Activated naive CD4-positive, alpha-beta T cell treated with anti-CD3 and anti-CD28 coated beads, Interleukin-2, amount 50 U/mL, for 16 hours (primary cell): ENCODE results near the gene LGALS1.

Experiments used
- DNase-seq: peaks from one replicate; pipeline ENCODE4 v3.0.0-alpha.2; 2020

LGALS1 gene

DNA sequence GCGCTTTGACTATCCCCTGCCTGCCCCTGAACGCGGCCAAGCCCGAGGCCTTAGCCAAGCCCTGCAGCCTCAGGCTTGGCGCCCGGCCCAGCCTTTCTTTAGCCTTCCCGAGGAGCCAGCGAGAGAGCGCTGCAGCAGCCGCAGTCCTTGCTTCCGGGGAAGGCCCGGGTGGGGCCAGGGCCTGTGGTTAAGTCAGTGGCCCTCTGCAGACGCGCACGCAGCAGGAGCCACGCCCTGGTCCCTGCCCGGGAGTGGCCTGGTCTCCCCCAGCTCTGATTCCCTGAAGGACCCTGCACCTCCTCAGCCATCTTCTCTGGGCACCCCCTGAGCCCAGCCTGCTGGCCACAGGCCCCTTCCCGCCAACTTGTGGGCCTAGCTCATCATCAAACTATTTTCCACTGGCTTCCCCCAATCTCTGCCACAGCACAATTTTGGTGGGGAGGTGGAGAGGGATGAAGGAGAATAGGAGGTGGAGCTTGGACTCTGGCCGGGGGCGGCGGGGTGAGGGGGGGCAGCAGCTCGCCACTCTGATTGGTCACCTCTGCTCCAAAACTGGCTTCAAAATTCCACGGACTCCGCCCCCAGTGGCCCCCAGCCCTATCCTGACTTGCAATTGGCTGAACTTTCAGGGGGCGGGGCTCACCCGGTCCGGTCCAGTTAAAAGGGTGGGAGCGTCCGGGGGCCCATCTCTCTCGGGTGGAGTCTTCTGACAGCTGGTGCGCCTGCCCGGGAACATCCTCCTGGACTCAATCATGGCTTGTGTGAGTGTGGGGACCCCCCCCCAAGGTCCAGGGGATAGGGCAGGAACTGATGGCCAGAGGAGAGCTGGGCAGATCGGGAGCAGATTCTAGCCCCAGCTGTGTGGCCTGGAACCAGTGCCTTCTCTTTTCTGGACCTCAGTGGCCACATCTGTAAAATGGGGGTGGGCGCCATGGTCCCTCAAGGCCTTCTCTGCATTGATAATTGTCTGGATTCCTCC, at the start of gene LGALS1:
Gene LGALS1, plus strand, starts transcription at position 686 of the 979 bp plus-strand sequence. Its CDS starts 67 bp downstream, at position 753.
- peak; percentile 42 for DNase-seq

DNA sequence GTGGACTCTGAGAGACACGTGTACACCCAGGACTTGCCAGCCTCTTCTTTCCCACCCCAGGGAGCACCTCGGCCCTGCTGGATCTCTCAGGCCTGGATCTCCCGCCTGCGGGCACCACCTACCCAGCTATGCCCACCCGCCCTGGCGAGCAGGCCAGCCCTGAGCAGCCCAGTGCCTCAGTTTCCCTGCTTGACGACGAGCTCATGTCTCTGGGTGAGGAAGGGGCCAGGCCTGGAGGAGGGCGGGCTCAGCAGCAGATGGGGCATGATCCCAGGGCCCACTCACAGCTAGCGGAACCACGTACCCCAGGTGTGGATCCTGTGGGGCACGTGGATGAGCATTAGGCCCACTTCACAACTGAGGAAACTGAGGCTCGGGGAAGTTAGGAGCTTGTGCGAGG, 49.7 kb upstream of the LGALS1 start:
- no peak for DNase-seq

DNA sequence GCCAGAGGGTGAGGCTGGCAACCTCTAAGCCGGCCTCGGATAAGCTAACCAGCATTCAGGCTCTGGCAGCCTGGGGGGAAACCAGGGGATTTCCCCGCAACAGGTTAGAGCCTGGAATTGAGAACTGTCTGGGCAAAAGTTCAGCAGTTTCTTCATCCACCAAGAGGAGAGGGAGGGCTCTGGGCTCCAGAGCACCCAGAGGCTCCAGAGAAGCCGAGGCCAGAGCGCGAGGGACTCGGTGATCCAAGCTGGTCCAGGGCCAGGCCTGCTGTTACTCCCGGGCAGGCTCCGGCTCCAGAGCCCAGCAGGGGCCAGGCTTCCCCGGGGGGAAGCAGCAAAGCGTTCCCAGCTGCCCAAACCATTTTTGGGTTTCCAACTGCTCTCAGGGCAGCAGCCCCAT, 49.3 kb upstream of the LGALS1 start:
- no peak for DNase-seq

DNA sequence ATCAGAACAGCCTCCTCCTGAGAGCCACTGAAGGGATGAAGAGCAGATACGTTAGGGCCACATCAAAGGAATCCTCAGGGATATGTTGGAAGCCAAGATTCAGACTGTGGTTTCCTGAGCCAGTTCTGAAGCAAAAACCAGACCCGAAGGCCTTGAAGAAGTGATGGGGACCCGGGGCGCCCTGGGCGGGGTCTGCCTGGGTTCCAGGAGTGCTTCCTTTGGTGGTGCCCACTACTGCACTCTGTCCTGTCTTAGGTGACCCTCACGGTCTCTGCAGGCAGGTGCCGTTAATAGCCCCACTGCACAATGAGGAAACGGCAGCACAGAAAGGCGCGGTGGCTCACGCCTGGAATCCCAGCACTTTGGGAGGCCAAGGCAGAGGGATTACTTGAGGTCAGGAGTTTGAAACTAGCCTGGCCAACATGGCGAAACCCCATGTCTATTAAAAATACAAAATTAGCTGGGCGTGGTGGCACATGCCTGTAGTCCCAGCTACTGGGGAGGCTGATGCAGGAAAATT, 48.8 kb upstream of the LGALS1 start:
- no peak for DNase-seq

DNA sequence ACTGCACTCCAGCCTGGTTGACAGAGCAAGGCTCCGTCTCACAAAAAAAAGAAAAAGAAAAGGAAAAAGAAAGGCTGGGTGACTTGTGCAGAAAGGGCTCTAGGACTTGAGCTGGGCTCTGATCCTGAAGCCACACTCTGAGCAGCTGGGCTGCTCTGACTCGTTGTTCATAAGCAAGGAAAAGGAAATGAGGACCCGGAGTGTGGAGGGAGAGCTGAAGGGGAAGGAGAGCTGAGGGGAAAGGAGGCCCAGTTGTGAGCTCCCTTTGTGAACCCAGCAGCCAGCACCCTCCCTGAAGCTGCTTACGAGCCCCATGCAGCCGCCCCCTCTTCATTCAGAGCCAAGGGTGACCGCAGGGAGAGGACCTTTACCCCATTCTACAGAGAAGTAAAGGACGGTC, 48.3 kb upstream of the LGALS1 start:
- no peak for DNase-seq

DNA sequence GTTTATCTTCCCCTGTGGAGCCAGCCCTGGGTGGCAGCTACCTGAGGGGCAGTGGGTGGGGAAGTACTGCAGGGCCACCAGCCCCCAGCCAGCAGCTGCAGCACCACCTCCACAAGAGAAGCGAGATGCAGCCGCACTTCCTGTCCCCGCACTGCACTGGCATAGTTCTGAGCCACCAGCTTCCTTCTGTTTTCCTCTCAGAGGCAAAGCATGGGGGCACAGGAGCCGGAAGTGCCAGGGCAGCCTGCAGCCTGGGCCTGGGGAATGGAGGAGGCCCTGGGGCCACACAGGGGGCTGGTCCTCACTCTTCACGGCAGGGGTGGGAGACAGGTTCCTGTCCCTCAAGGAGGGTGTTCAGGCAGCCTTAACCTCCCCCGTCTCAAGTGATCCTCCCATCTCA, 47.9 kb upstream of the LGALS1 start:
- peak; percentile 44 for DNase-seq

DNA sequence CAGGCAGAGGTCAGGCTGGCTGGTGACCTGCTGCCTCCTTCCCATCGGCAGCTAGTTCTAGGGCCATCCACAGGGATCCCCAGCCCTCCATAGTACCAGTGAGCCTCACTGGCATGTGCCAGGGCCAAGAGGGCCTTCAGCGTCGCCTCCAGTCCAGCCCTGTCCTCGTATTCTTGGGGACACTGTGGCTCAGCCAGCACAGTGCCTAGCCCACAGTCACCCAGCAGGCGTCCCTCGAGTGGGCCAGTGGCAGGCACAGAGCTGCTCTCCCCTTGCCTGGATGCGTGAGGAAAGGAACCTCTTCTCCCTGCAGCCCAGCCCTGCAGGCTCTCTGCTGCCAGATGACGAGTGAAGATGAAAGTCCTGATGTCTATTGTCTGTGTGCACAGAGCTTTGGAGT, 46.6 kb upstream of the LGALS1 start:
- no peak for DNase-seq

DNA sequence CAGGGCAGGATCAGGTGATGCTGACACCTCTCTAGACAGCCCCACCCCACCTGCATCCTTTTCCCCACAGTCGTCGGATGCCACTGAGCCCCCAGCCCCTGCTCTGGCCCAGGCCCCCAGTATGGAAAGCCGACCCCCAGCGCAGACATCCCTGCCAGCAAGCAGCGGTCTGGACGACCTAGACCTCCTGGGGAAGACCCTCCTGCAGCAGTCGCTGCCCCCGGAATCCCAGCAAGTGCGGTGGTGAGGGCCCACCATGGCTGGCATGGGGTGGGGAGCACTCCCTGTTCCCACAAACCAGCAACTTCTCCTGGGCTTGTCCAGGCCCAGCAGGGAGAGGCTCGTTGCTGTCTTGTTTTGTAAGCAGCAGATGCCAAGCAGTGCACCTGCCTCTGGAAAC, 45.5 kb upstream of the LGALS1 start:
- DNase-seq = no peak

DNA sequence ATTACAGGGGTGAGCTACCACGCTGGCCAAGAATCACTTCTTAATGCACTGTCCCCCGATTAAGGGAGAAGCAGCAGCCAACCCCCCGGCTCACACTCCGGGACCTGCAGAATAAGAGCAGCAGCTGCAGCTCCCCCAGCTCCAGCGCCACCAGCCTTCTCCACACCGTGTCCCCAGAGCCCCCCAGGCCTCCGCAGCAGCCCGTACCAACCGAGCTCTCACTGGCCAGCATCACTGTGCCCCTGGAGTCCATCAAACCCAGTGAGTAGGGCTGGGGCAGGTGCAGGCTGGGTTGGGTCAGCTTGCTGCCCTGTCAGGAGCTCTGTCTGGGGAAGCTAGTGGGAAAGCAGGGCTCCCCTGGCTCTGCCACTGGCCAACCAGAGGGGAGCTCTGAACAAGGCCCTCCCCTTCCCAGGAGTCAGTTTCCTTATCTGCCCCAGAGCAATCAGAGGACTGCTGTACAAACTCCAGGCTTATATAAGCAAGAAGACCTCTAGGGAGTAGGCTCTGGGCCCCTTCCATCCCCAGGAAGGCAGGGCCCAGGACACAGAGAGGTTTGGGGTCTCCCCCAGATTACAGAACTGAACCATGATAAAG, 44.5 kb upstream of the LGALS1 start:
- DNase-seq = no peak

DNA sequence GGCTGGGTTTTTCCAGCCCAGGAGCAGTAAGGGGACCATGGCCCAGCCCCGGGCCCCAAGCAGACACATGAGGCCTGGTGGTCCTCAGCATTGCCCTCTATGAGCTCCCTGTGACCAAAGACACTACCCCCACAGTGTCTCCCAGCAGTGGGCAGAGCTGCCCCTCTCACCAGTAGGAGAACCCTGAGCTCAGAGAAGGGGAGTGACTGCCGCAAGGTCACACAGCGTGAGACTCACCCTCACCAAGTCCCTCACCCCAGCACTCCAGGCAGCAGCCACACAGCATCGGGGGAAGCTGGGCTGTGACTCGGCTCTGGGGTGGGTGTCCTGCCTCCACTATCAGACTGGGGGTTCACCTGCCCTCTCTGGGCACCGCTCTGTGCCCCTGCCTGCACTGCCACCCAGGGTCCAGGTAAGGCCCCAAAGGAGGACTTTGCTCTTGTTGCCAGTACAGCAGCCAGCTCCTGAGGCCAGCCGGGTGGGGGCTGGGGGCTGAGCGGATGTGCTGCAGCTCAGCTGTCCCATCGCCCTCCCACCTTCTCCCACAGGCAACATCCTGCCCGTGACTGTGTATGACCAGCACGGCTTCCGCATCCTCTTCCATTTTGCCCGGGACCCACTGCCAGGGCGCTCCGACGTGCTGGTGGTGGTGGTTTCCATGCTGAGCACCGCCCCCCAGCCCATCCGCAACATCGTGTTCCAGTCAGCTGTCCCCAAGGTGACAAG, 43.8 kb upstream of the LGALS1 start:
- no peak for DNase-seq

DNA sequence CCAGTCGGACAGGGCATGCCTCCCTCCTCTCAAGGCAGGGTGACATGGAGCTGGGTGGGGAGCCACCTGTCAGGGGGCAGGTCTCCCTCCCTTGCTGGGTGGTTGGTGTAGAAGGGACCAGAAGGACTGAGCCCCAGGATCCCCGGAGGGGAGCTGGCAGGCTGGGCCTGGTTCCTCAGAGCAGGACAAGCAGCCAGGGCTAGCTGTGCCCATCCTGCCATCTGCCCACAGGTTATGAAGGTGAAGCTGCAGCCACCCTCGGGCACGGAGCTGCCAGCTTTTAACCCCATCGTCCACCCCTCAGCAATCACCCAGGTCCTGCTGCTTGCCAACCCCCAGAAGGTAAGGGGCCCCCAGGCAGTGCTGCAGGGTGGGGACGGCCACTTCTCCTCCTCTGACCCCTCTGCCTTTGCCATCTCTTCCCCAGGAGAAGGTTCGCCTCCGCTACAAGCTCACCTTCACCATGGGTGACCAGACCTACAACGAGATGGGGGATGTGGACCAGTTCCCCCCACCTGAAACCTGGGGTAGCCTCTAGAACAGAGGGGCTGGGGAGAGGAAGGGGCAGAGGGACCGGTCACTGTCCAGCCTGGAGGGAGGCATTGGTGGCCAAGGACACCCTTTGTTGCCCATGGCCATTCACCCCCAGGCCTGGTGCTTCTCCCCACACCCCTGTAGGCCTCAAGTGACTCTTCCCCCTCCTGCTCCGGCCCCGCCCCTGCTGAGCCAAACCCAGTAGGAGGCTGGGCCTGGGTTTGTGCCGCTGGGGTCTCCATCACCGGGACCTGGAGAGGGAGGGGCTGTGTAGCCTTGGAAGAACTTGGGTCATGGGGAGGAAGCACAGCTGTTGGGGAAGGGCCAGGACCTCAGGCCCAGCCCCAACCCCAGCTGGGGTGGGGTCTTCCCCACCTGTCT, 43.0 kb upstream of the LGALS1 start:
- no peak for DNase-seq

DNA sequence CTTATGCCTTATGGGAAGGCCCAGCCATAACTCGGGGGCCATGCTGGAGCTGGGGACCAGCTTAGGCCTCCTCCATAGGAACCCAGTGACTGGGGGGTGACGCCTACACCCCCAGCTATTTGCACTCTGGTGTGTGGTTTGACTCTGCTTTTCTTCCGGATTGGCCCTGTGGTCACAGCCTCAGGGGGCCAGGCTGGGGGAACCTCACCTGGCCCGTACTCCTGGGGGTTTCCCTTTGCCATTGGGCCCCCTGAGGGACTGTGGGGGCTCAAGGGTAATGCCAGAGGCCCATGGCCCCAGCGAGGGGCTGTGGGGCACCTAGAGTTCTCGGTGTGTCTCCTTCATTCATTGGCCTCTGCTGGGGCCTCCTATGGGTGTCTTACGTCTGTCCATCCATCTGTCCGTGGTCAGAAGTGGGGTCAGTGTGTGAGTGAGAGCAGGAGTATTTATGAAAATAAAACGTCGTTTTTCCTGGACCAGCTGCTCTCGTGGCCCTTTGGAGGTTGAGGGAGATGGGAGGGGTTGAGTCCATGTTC, 42.3 kb upstream of the LGALS1 start:
- no peak for DNase-seq

DNA sequence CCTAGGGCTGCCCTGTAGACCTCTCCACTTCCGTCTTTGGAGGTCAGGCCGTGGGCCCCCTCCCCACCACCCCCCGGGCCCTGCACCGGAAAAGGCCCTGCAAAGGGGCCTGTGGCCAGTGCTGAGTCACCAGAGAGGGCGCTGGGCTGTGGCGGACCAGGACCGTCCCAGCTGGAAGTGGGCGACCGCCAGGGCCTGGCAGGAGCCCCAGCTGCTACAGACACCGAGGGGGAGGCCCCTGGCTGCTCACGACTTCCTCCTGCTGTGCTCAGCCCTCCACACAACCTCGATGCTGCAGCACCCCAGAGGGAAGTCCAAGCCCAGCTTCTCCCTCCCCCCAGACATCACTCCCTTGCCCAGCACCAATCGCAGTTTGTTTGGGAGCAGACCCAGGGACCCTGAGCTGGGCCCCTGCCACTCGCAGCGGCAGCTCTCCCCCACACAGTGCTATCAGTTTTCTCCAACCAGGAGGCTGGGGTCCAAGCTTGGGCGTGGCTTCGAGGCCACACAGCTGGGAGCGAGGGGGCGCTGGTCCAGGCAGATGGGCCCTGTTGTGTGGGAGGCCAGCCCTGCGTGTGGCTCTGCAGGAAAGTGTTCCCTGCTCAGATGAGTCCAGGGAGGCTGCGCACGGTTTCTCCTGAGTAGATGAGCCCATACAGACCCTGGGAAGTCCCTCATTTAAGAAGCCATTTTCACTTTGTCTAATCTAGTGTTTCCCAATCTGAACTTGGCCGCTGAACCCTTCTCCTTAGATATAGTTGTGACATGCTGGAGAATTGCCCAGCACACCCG, 41.6 kb upstream of the LGALS1 start:
- DNase-seq = no peak

DNA sequence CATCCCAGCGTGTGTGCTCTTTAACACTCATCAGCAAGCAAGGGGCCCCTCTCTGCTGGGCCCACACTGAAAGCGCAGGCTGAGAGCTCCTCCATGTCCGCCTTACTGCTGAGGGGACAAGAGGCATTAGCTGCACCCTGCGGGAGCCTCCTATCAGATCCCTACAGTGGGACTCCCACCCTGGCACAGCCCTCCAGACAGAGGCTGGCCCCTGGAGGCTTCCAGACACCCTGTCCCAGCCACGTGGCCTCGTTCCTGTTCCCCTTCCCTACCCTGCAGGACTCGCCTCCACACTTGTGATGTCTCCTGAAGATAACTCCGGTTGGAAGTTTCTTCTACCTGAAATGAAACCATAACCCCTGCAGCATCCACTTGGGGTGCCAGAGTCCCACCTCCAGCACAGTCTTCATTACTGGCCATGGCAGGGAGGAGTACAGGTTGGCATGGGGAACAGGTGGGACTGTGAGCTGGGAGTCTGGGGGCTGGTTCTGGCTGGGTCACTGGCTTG, 41.0 kb upstream of the LGALS1 start:
- no peak for DNase-seq

DNA sequence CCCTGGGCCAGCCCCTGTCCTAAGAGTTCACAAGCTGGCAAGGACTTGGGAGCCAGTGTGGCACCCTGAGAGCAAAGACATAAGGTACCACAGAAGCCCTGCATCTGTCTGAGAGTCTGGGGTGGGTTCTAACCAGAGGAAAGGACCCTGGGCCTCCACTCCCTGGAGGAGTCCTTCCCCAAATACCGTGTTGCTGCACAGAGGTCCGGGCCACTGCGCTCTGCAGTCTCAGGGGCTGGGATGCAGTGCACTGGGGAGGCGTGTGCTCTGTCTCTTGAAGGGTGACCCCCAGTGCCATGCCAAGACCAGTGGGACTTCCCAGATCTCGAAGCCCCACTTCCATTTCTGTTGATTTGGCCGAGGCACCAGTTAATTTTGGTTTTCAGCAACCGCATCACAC, 40.3 kb upstream of the LGALS1 start:
- DNase-seq = no peak

DNA sequence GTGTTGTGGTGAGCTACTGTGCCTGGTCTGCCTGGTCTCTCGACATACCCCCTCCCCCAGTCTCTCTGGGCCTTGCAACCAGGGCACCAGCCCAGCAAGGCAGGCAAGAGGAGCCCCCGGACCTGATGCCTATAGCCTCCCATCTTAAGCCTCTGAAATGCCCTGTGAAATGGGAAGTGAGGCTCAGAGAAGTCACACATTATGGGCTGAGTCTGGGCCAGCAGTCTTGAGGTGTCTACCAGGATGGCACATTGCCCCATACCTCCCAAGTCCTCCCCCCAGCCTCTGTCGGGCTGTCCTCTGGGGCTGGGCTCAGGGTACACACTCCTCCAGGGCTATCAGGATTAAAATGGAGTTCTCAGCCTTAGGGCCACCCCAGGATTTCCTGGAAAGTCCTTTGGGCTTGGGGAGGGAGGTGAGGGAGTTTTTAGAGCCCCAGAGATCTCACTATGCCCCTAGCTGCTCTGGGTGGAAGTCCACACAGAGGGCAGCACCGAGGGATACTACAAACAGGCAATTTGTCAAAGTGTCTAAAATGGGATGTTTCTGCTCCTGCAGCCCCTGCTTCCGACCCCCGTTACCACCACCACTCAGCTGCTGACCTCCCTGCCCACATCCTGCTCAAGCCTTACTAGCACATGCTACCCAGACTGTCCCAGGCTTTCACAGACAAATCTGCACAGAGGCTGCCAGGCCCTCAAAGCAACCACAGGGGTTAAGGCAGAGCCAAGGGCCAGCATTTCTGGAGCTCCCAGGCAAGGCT, 39.1 kb upstream of the LGALS1 start:
- DNase-seq = no peak

DNA sequence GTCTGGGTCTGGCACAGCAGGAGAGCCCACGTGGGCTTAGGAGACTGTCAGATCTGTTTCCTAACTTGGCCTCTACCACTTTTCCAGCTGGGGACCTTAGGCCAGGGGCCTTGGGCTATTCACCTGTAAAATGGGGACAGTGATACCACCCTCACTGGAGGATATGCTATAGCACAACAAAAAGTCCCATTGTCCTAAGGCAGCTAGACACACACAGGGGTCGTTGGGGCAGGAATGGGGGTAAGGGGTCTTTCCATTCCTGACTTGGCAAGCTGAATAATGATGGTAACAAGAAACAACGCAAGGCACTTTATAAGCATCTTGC, 38.5 kb upstream of the LGALS1 start:
- DNase-seq = no peak

DNA sequence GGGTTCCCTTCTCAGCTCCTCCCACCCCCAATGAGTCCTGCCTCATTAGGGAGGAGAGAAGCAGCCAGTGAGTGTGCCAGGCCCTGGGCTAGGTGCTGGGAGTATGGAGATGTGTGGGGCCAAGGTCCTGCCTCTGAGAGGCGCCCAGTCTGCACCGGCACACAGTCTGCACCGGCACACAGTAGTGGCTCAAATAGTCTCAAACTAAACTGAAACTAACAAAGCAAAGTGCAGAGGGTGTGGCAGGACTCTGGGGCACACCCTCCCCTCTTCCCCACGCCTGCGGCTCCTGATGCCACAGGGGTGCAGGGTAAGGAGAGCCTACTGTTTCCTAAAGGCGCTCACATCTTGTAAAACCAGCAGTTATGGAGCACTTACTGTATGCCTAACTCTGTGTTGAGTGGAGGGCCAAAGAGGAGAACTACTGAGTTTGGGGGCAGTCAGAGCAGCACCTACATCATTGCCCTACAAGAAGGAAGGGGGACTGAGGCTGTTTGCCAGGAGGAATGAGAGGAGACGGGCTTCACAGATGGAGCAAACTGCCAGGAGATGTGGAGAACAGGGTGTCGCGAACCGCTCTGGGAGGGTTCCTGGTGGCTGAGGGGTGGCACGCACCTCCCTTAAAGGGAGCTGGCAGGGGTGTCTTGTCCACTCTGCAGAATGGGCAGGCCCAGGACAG, 36.9 kb upstream of the LGALS1 start:
- DNase-seq = no peak

DNA sequence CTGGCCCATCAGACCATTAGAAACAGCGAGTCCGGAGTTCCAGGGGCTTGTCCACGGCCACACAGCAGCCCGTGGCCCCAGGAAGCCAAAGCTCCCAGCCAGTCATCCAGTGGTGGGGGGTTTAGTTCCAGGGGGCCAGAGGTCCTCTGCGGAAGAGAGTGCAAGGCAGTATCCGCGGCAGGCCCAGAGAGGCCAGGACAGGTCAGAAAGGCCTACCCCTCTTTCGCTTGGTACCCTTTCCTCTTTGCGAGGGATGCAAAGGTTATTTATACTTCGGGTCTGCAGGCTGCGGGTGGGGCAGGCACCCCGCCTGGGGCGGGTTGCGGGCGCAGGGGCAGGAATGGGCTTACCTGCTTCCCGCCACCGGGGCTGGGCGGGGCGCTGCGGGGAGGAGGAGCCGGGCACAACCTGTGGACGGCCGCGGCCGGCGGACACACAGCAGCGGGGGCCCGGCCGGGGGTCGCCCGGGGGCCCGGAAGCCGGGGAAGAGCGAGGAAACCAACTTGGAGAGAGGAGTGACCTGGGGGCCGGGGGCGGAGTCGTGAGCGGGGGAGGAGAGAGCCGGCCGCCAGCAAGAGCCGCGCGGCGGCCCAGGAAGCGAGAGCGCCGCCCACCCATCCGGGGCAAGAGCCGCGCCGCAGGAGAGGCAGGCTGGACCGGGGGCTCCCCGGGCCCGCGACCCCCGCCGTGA, 36.2 kb upstream of the LGALS1 start, which contains the start of gene SH3BP1:
Gene SH3BP1, plus strand, starts transcription at position 600 of the 691 bp plus-strand sequence. CDS start 119 bp downstream, outside the sequence.
- peak; percentile 62 for DNase-seq
